SIG-M5 treated with dmso at 0.1 percent for 504 hours (cell line): Measurements from ENCODE around the gene ASS1.
A peak's percentile ranks its signal among the peaks of the same experiment; 100 is the strongest.

Experiments used
- DNase-seq: peaks from one replicate; lab custom pipeline; 2025; ENCODE audit not compliant: unreplicated experiment; lab: John Stamatoyannopoulos, UW

The ASS1 gene

GRCh38 chr9:130527651-130528310, 83.0 kb downstream of the ASS1 start:
- DNase-seq = no peak

GRCh38 chr9:130528674-130529073, 83.9 kb downstream of the ASS1 start:
- no peak for DNase-seq

DNA sequence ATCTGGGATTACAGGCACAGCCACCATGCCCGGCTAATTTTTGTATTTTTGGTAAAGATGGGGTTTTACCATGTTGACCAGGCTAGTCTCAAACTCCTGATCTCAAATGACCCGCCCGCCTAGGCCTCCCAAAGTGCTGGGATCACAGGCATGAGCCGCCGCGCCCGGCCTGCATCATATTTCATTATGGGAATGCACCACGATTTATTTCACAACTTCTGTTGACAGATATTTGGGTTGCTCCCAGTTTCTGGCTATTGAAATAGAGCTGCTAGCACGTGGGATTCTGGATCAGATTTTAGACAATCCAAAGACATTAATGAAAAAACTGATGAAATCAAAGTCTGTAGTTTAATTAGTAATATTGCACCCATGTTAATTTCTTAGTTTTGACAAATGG, 86.2 kb downstream of the ASS1 start:
- DNase-seq = no peak

DNA sequence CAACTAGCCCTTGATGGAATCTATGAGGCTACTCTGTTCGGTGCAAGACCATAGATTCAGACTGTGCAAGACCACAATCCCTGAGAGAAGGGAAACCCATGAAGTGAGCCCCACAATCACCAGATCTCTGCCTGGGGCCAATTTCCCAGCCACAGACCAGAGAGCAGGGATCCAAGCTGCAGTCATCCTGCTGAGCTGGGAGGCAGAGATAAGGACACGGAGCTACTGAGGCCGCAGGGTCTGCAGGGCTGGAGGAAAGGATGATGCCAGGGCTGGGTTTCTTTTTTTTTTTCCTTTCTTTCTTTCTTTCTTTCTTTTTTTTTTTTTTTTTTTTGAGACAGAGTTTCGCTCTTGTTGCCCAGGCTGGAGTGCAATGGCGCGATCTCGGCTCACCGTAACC, 86.9 kb downstream of the ASS1 start:
- DNase-seq = no peak

GRCh38 chr9:130532426-130533080, 87.8 kb downstream of the ASS1 start:
- DNase-seq = no peak

DNA sequence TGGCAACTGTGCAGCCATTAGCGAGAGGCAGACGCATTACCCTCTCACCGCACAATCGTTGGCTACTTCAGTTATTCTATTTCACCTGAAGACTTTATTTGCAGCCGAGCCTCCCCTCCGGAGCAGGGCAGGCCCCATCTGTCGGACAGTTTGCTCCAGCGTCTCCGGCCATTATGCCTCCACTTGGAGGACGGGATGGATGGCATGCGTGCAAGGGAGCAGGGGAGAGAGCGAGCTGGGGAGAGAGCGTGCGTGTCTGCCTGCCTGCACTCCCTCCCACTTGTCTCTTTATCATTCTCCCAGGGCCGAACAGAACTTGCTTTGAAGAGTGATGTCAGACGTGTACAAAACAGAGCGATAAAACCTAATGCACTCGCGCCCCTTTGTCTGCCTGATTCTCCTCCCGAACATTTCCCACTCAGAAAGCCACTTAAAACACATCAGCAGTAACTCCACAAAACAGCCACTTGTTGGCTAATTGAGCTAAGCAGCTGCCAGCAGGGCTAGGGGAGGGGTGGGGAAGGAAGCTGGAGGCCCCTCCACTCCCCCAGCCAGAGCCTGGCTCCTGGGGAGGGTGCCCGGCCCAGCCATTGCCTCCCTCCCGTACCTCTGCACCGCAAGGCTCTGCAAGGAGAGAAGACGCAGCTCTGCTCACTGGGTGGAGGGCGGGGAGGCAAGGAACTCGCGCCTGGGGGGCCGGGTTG, 91.2 kb downstream of the ASS1 start:
- DNase-seq = no peak

- no peak for DNase-seq
Observed at GRCh38 chr9:130536701-130537107, 91.9 kb downstream of the ASS1 start.

DNA sequence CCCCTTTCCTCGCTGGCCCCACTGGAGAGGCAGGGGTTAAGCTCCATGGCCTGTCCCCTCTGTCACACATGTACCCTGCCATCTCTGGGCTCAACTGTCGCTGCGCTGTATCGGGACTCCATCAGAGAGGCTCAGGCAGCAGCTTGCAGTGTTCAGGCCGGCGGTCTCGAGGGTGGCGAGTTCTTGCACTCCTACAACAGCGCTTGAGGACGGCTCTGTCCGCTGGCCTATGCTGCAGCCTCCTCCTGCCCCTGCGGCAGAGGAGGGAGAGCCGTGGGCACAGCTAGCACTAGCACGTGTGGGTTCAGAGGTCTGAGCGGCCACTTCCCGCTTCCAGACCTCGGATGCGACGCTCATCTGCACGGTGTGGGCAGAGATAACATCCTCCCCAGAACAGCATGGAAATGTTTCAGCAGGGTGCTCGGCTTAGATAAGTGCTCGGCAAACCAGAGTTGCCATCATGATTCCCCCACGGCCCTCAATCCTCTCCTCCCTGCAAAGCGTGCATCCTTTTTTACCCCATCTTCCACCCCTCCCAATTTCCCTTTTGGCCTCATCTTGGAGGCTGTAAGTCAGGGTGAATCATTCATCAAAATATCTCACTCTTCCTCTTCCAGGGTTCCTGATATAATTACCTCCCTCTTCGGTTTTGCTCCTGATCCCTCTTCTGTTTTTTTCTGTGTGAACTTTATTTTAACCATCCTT, 92.7 kb downstream of the ASS1 start:
- no peak for DNase-seq

GRCh38 chr9:130539420-130540223, 94.9 kb downstream of the ASS1 start:
- peak; percentile 38 for DNase-seq

GRCh38 chr9:130541533-130541932, 96.8 kb downstream of the ASS1 start:
- no peak for DNase-seq

- DNase-seq = no peak
Observed at GRCh38 chr9:130542038-130542437, 97.3 kb downstream of the ASS1 start.

DNA sequence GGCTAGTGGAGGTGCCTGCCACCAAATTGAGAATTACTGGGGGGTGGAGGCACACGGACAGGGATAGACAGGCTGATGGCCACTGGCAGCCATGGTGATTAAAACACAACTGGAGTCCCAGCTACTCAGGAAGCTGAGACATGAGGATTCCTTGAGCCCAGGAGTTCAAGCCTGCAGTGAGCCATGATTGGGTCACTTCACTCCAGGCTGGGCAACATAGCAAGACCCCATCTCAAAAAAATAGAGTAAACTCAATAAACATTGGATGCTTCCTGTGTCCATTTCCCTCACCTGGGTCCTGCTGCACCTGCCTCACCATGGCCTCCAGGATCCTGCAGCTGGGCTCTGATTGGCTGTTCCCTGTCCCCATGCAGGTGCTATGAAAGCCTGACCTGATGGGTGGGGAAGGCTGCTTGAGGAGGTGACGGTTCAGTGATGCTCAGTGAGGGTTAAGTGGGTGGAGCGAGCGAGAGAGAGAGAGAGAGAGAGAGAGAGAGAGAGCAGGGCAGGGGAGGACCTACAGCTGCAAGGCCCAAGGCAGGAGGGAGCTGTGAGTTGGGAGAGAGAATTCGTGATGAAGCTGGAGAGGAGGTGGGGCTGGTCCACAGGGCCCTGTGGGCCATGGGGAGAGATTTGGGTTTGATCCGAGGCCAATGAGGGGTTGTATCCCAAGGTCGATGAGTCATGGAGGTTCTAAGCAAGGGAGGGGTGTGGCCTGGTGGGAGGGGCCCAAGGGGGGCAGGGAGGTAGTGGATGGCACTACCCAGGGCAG, 97.9 kb downstream of the ASS1 start:
- DNase-seq = peak; percentile 71

DNA sequence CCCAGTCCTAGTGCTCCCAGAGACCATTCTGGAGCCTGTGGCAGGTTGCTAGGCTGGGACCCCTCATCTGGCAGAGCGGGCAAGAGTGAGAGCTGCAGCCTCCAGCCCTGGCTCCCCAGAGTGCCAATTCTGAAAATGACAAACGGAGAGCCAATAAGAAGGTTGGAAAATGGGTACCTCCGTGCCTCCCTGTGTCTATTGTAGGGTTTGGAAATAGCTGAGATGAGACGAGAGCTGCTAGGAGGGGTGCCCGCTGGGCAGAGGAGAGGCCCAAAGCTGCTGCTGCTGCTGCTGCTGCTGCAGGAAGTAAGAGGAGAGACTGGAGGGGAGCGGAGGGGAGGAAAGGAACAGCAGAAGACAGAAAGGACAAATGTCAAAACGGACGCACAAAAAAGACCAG, 98.6 kb downstream of the ASS1 start:
- DNase-seq = peak; percentile 73

DNA sequence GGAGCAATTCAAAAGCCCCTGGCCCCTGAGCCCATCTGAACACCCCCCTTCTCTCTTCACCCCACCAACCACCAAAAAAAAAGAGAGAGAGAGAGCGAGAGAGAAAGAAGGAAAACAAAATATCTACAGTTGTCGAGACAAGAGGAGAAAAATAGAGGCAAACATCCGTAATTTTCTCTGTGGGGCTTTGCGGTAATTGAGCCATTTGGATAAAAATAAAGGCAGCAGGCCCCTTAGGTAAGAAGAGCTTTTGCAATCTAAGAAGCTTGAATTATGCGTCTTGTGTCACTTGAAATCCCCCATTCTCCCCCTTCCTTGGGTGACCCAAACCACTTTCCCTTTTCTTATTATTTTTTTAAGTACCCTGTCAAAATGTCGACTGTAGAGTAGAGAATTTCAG, 99.1 kb downstream of the ASS1 start:
- DNase-seq = peak; percentile 86

- peak; percentile 57 for DNase-seq
Observed at GRCh38 chr9:130544364-130544763, 99.6 kb downstream of the ASS1 start.

DNA sequence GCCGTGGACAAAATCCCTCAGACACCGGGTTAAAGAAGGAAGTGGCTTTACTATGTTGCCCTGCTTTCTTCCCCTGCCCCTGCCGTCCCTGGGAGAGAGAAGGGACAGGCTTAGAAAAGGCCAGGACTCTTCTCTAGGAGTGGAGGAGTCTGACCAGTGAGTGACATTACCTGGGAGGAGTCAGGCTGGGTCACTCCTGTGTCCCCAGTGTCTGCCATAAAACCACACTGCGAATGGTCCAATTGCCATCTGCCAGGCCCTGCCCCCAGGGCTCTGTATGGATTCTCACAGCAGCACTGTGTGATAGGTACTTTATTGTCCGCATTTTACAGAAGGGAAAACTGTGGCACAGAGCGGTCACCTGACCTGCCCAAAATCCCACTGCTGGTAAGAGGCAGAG, 103.3 kb downstream of the ASS1 start:
- no peak for DNase-seq

DNA sequence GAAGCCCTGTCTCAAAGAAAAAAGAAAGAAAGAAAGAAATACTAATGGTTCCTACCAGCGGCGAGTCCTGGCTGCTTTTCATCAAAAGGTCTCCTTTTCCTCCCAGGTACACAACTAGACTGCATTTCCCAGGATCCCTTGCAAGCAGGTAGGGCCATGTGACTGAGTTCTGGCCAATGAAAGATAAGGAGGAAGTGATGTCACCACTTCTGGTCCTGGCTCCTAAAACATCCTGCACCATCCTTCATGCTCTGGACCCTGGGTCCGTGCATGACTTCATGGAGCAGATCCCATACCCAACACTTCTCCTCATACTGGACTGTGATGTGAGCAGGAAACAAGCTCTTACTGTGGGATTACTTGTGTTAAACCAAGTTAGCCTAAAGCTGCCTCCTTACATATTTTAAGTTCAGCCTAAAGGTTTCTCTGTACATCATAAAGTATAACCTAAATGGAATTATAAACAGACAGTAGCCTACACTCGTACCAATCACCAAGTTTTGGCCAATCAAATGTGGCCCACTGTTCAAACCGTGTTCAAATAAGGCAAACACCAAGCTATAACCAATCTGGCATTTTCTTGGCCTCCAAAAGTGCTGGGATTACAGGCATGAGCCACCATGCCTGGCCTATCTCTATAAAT, 104.5 kb downstream of the ASS1 start:
- no peak for DNase-seq
